H1 (cell line): Measurements from ENCODE around the gene HSD17B13. TPM values are rescaled to one million over a fixed set of nuclear protein-coding genes. Genes with fewer than 3 reads are reported as not detected.

Source experiments
- CTCF ChIA-PET: fragments of 300-600 bp; sonication (Branson Sonifier 250); formaldehyde crosslinking; loops from one replicate; lab custom pipeline; 2021; ENCODE audit not compliant: partially characterized antibody; lab: Charles Lee
- POLR2A ChIA-PET: fragments of 300-600 bp; sonication (Branson Sonifier 250); formaldehyde crosslinking; loops from one replicate; lab custom pipeline; 2021; ENCODE audit warnings: inconsistent platforms; ENCODE audit not compliant: partially characterized antibody; lab: Charles Lee
- DNase-seq, 2 experiments: peaks; one replicate each; pipeline versions ENCODE4 v3.0.0 to v3.0.0-alpha.2; 2010 to 2022; ENCODE audit warnings: low spot score in 2 of 2, low read depth in 1 of 2, mixed read lengths in 1 of 2
- FAIRE-seq: peaks from 2 replicates; lab custom pipeline; 2011; peaks lifted over from hg19 to GRCh38; lab: Jason Lieb, UNC
- H2AFZ ChIP-seq: 2 replicates; pipeline ENCODE4 v1.8.1; 2012; ENCODE audit warnings: low read length, inconsistent platforms
- H2AK5ac ChIP-seq: 2 replicates; pipeline ENCODE4 v1.6.1; 2013; ENCODE audit warnings: low read depth, low read length
- H2BK120ac ChIP-seq: replicated peaks from 2 replicates; pipeline ENCODE3; 2013; ENCODE audit warnings: low read depth, low read length, inconsistent platforms
- H2BK12ac ChIP-seq: 2 replicates; pipeline ENCODE4 v1.6.1; 2013; ENCODE audit warnings: low read depth, low read length
- H2BK15ac ChIP-seq: 2 replicates; pipeline ENCODE4 v1.6.1; 2013; ENCODE audit warnings: low read length
- H2BK20ac ChIP-seq: 2 replicates; pipeline ENCODE4 v1.6.1; 2013; ENCODE audit warnings: low read length
- H2BK5ac ChIP-seq: 2 replicates; pipeline ENCODE4 v1.6.1; 2013; ENCODE audit warnings: low read depth, low read length
- H3K14ac ChIP-seq: 2 replicates; pipeline ENCODE4 v1.6.1; 2013; ENCODE audit warnings: inconsistent platforms; ENCODE audit not compliant: insufficient read length
- H3K18ac ChIP-seq: 2 replicates; pipeline ENCODE4 v1.6.1; 2013; ENCODE audit warnings: low read length; ENCODE audit errors: extremely low read depth
- H3K23ac ChIP-seq: 2 replicates; pipeline ENCODE4 v1.6.1; 2013; ENCODE audit warnings: inconsistent platforms; ENCODE audit not compliant: insufficient read length
- H3K23me2 ChIP-seq: 2 replicates; pipeline ENCODE4 v1.6.1; 2013; ENCODE audit warnings: low read depth, low read length
- H3K27ac ChIP-seq: 2 replicates; pipeline ENCODE4 v1.6.1; 2011; ENCODE audit warnings: low read depth, low read length, inconsistent platforms
- H3K27me3 ChIP-seq, 4 experiments: replicated peaks in 1 of 4; 1 replicate in 1 of 4; 2 replicates in 3 of 4; pipeline versions ENCODE4 v1.6.1 to v1.8.1; 2011 to 2013; ENCODE audit warnings: low read length in 3 of 4, mild to moderate bottlenecking in 3 of 4, inconsistent platforms in 2 of 4, mixed read lengths in 2 of 4, moderate library complexity in 1 of 4; ENCODE audit not compliant: control insufficient read depth in 3 of 4, insufficient read depth in 3 of 4; ENCODE audit errors: extremely low read depth in 1 of 4
- H3K36me3 ChIP-seq, 4 experiments: 2 replicates each; pipeline versions ENCODE4 v1.6.1 to v1.8.1; 2011 to 2013; ENCODE audit warnings: mild to moderate bottlenecking in 4 of 4, low read length in 3 of 4, moderate library complexity in 2 of 4, control low read depth in 1 of 4, inconsistent platforms in 1 of 4; ENCODE audit not compliant: insufficient read depth in 4 of 4, control insufficient read depth in 2 of 4
- H3K4ac ChIP-seq: replicated peaks from 2 replicates; pipeline ENCODE3; 2013; ENCODE audit warnings: low read length, low read depth, mixed read lengths, inconsistent platforms; ENCODE audit not compliant: insufficient read length
- H3K4me1 ChIP-seq, 4 experiments: replicated peaks in 1 of 4; 1 replicate in 1 of 4; 2 replicates in 3 of 4; pipeline versions ENCODE4 v1.6.1 to v1.8.1; 2011 to 2013; ENCODE audit warnings: low read length in 3 of 4, inconsistent platforms in 2 of 4, mixed read lengths in 1 of 4; ENCODE audit not compliant: insufficient read depth in 4 of 4, control insufficient read depth in 3 of 4
- H3K4me2 ChIP-seq, 2 experiments: 2 replicates each; pipeline versions ENCODE4 v1.6.1 to v1.8.1; 2011 to 2013; ENCODE audit warnings: low read depth in 2 of 2, low read length in 2 of 2, control low read depth in 1 of 2, inconsistent platforms in 1 of 2, mild to moderate bottlenecking in 1 of 2; ENCODE audit not compliant: insufficient read depth in 1 of 2
- H3K4me3 ChIP-seq, 4 experiments: fragments of 200-600, 300-600 bp in 1 of 4; sonication (generic), shearing (Covaris generic), sonication (Bioruptor Twin) in 1 of 4; 2 replicates each; pipeline versions ENCODE4 v1.5.1 to v1.8.1; 2011 to 2016; ENCODE audit warnings: low read length in 4 of 4, low read depth in 3 of 4, control low read depth in 2 of 4, inconsistent platforms in 2 of 4, mild to moderate bottlenecking in 2 of 4, mixed read lengths in 1 of 4, moderate library complexity in 1 of 4; ENCODE audit not compliant: insufficient read depth in 2 of 4; ENCODE audit errors: extremely low read depth in 1 of 4
- H3K56ac ChIP-seq: replicated peaks from 2 replicates; pipeline ENCODE3; 2013; ENCODE audit warnings: low read depth, mild to moderate bottlenecking, mixed read lengths, low read length, inconsistent platforms; ENCODE audit not compliant: insufficient read length
- H3K79me1 ChIP-seq: 2 replicates; pipeline ENCODE4 v1.6.1; 2013; ENCODE audit warnings: low read depth, low read length, control low read depth
- H3K79me2 ChIP-seq, 2 experiments: 2 replicates each; pipeline versions ENCODE4 v1.6.1 to v1.8.1; 2012 to 2013; ENCODE audit warnings: low read length in 2 of 2, mild to moderate bottlenecking in 2 of 2, inconsistent platforms in 1 of 2; ENCODE audit not compliant: insufficient read depth in 2 of 2, control insufficient read depth in 1 of 2
- H3K9ac ChIP-seq, 4 experiments: replicated peaks in 1 of 4; 1 replicate in 1 of 4; 2 replicates in 3 of 4; pipeline versions ENCODE4 v1.6.1 to v1.8.1; 2011 to 2013; ENCODE audit warnings: low read depth in 3 of 4, low read length in 3 of 4, control low read depth in 2 of 4, mild to moderate bottlenecking in 2 of 4, moderate library complexity in 2 of 4, inconsistent platforms in 1 of 4; ENCODE audit errors: extremely low read depth in 1 of 4
- H3K9me3 ChIP-seq, 2 experiments: 2 replicates each; pipeline versions ENCODE4 v1.6.1 to v1.8.1; 2012 to 2013; ENCODE audit warnings: mild to moderate bottlenecking in 2 of 2, moderate library complexity in 2 of 2, control low read depth in 1 of 2, inconsistent platforms in 1 of 2, low read depth in 1 of 2, low read length in 1 of 2, mixed read lengths in 1 of 2; ENCODE audit not compliant: insufficient read depth in 2 of 2
- H4K20me1 ChIP-seq, 2 experiments: replicated peaks in 1 of 2; 2 replicates each; pipeline versions ENCODE3 to v1.8.1; 2011 to 2013; ENCODE audit warnings: inconsistent platforms in 2 of 2, low read length in 2 of 2, mild to moderate bottlenecking in 1 of 2; ENCODE audit not compliant: insufficient read depth in 2 of 2, control insufficient read depth in 1 of 2
- H4K5ac ChIP-seq: 2 replicates; pipeline ENCODE4 v1.6.1; 2013; ENCODE audit warnings: low read length, low read depth, mixed read lengths, inconsistent platforms; ENCODE audit not compliant: insufficient read length
- H4K8ac ChIP-seq: 2 replicates; pipeline ENCODE4 v1.8.0; 2013; ENCODE audit warnings: mild to moderate bottlenecking, moderate library complexity, low read length, inconsistent platforms; ENCODE audit not compliant: insufficient read depth; ENCODE audit errors: extremely low read depth
- H4K91ac ChIP-seq: replicated peaks from 2 replicates; pipeline ENCODE3; 2013; ENCODE audit warnings: low read length, mixed read lengths, inconsistent platforms; ENCODE audit not compliant: insufficient read length
- HDAC6 ChIP-seq: IDR thresholded peaks from one replicate; pipeline ENCODE4 v1.7.1; 2012; ENCODE audit warnings: low read depth, mild to moderate bottlenecking, inconsistent platforms, low read length, moderate library complexity
- SIRT6 ChIP-seq: IDR thresholded peaks from one replicate; pipeline ENCODE4 v1.7.1; 2012; ENCODE audit warnings: low read length, inconsistent platforms
- TAF1 ChIP-seq: IDR thresholded peaks from 2 replicates; pipeline ENCODE4 v1.6.1; 2011; ENCODE audit warnings: mild to moderate bottlenecking, low read depth, low read length
- WGBS, 2 experiments: shearing (Covaris generic) in 1 of 2; methylation state at CpG; one replicate each; pipeline versions ENCODE4 v1.1.6 to v1.1.7; 2013 to 2015; ENCODE audit warnings: low lambda C conversion rate in 2 of 2, mixed read lengths in 2 of 2, inconsistent platforms in 1 of 2, low coverage in 1 of 2, missing lambda C conversion rate in 1 of 2; ENCODE audit not compliant: insufficient replicate concordance in 2 of 2, insufficient coverage in 1 of 2, insufficient read length in 1 of 2; ENCODE audit errors: extremely low coverage in 1 of 2, missing lambda C conversion rate in 1 of 2; 5-methylcytosine and 5-hydroxymethylcytosine counted together
- polyA plus RNA-seq, 7 experiments: library from polyadenylated mRNA; depleted of rRNA in 3 of 7; stranded (reverse) in 5 of 7; unstranded in 2 of 7; fragments of >200 nt in 5 of 7; fragments of 200-250 nt in 2 of 7; gene quantifications; 1 replicate in 5 of 7; 2 replicates in 1 of 7; 4 replicates in 1 of 7; pipeline versions ENCODE4 v1.2.1 to v1.2.3, GENCODE V29; 2011 to 2013; ENCODE audit warnings: missing spikeins in 2 of 7, mixed read lengths in 2 of 7
- total RNA-seq: library from RNA; stranded (reverse); fragmentation: NEBNext Ultra II Directional; extraction: Animal tissue kit (Norgen Biotek cat#: 25700); gene quantifications from 2 replicates; pipeline ENCODE4 v1.2.1, GENCODE V29; 2021

The HSD17B13 gene
- total and polyA plus RNA-seq, 2 of the 8 experiments (the other 6 are each of a cell fraction or from before 2014, with no cell fraction given): 0.09 to 0.13 TPM

GRCh38 chr4:87330761-87331160 lies 8.1 kb upstream of the HSD17B13 start:
- H3K23me2 ChIP-seq: no peaks in the 10 kb centered on the region; the same call in 1 of the 2 replicates
- no peak overlapping the region for H2BK5ac ChIP-seq
- H4K91ac ChIP-seq: no peak overlapping the region
- H3K4me2 ChIP-seq: no peak overlapping the region
- no peak overlapping the region for H3K27ac ChIP-seq
- H3K23ac ChIP-seq: no peak overlapping the region
- H3K4me3 ChIP-seq: no peak overlapping the region
- no peak overlapping the region for H2BK20ac ChIP-seq
- H2AFZ ChIP-seq: no peak overlapping the region
- H2AK5ac ChIP-seq: no peak overlapping the region
- no peak overlapping the region for H3K56ac ChIP-seq
- no peaks in the 10 kb centered on the region for H3K27me3 ChIP-seq
- H4K8ac ChIP-seq: no peak overlapping the region
- H3K4me1 ChIP-seq: no peaks in the 10 kb centered on the region
- WGBS, 2 experiments: 94% methylated on average over 4 of the region's 4 CpGs; no CpG with 5 or more reads in 1 of the 2 experiments
- H3K18ac ChIP-seq: no peak overlapping the region
- no peaks in the 10 kb centered on the region for H3K36me3 ChIP-seq
- H4K5ac ChIP-seq: no peak overlapping the region
- ChIA-PET CTCF (interaction anchor here (1.4 kb wide), 1 partner anchor 23 kb away, joined by 4 read pairs; no protein-coding TSS in a partner anchor), POLR2A (no interaction called here)
- H3K4ac ChIP-seq: no peak overlapping the region
- H3K9me3 ChIP-seq: peaks cover 4 to 9% of the 10 kb centered on the region in 2 experiments; a peak in 2 of 4 replicates
- H2BK120ac ChIP-seq: no peak overlapping the region
- no peaks in the 10 kb centered on the region for H4K20me1 ChIP-seq
- FAIRE-seq (no peak), DNase-seq (no peak)
- H3K79me1 ChIP-seq: no peaks in the 10 kb centered on the region
- H3K79me2 ChIP-seq: no peaks in the 10 kb centered on the region
- H3K14ac ChIP-seq: no peak overlapping the region
- H3K9ac ChIP-seq: no peak overlapping the region
- H2BK12ac ChIP-seq: no peak overlapping the region
- no peak overlapping the region for H2BK15ac ChIP-seq
- TF ChIP-seq TAF1: no peak
- TF ChIP-seq HDAC6: no peak
- no peak for TF ChIP-seq SIRT6
